H1 (cell line): ENCODE measurements around the gene LSM3. TPM values are rescaled to one million over a fixed set of nuclear protein-coding genes. Genes with fewer than 3 reads are reported as not detected.
"Not testable (repeated sequence)": the region's sequence is repeated elsewhere in the genome, so short reads cannot be mapped to it uniquely, and the experiment has no call there.

ENCODE experiments used
- CTCF ChIA-PET: fragments of 300-600 bp; sonication (Branson Sonifier 250); formaldehyde crosslinking; loops from one replicate; lab custom pipeline; 2021; ENCODE audit not compliant: partially characterized antibody; lab: Charles Lee
- POLR2A ChIA-PET: fragments of 300-600 bp; sonication (Branson Sonifier 250); formaldehyde crosslinking; loops from one replicate; lab custom pipeline; 2021; ENCODE audit warnings: inconsistent platforms; ENCODE audit not compliant: partially characterized antibody; lab: Charles Lee
- DNase-seq, 2 experiments: peaks; one replicate each; pipeline versions ENCODE4 v3.0.0 to v3.0.0-alpha.2; 2010 to 2022; ENCODE audit warnings: low spot score in 2 of 2, low read depth in 1 of 2, mixed read lengths in 1 of 2
- FAIRE-seq: peaks from 2 replicates; lab custom pipeline; 2011; peaks lifted over from hg19 to GRCh38; lab: Jason Lieb, UNC
- H2AFZ ChIP-seq: 2 replicates; pipeline ENCODE4 v1.8.1; 2012; ENCODE audit warnings: low read length, inconsistent platforms
- H2AK5ac ChIP-seq: 2 replicates; pipeline ENCODE4 v1.6.1; 2013; ENCODE audit warnings: low read depth, low read length
- H2BK120ac ChIP-seq: replicated peaks from 2 replicates; pipeline ENCODE3; 2013; ENCODE audit warnings: low read depth, low read length, inconsistent platforms
- H2BK12ac ChIP-seq: 2 replicates; pipeline ENCODE4 v1.6.1; 2013; ENCODE audit warnings: low read depth, low read length
- H2BK15ac ChIP-seq: 2 replicates; pipeline ENCODE4 v1.6.1; 2013; ENCODE audit warnings: low read length
- H2BK20ac ChIP-seq: 2 replicates; pipeline ENCODE4 v1.6.1; 2013; ENCODE audit warnings: low read length
- H2BK5ac ChIP-seq: 2 replicates; pipeline ENCODE4 v1.6.1; 2013; ENCODE audit warnings: low read depth, low read length
- H3K14ac ChIP-seq: 2 replicates; pipeline ENCODE4 v1.6.1; 2013; ENCODE audit warnings: inconsistent platforms; ENCODE audit not compliant: insufficient read length
- H3K18ac ChIP-seq: 2 replicates; pipeline ENCODE4 v1.6.1; 2013; ENCODE audit warnings: low read length; ENCODE audit errors: extremely low read depth
- H3K23ac ChIP-seq: 2 replicates; pipeline ENCODE4 v1.6.1; 2013; ENCODE audit warnings: inconsistent platforms; ENCODE audit not compliant: insufficient read length
- H3K23me2 ChIP-seq: 2 replicates; pipeline ENCODE4 v1.6.1; 2013; ENCODE audit warnings: low read depth, low read length
- H3K27ac ChIP-seq: 2 replicates; pipeline ENCODE4 v1.6.1; 2011; ENCODE audit warnings: low read depth, low read length, inconsistent platforms
- H3K27me3 ChIP-seq, 4 experiments: replicated peaks in 1 of 4; 1 replicate in 1 of 4; 2 replicates in 3 of 4; pipeline versions ENCODE4 v1.6.1 to v1.8.1; 2011 to 2013; ENCODE audit warnings: low read length in 3 of 4, mild to moderate bottlenecking in 3 of 4, inconsistent platforms in 2 of 4, mixed read lengths in 2 of 4, moderate library complexity in 1 of 4; ENCODE audit not compliant: control insufficient read depth in 3 of 4, insufficient read depth in 3 of 4; ENCODE audit errors: extremely low read depth in 1 of 4
- H3K36me3 ChIP-seq, 4 experiments: 2 replicates each; pipeline versions ENCODE4 v1.6.1 to v1.8.1; 2011 to 2013; ENCODE audit warnings: mild to moderate bottlenecking in 4 of 4, low read length in 3 of 4, moderate library complexity in 2 of 4, control low read depth in 1 of 4, inconsistent platforms in 1 of 4; ENCODE audit not compliant: insufficient read depth in 4 of 4, control insufficient read depth in 2 of 4
- H3K4ac ChIP-seq: replicated peaks from 2 replicates; pipeline ENCODE3; 2013; ENCODE audit warnings: low read length, low read depth, mixed read lengths, inconsistent platforms; ENCODE audit not compliant: insufficient read length
- H3K4me1 ChIP-seq, 4 experiments: replicated peaks in 1 of 4; 1 replicate in 1 of 4; 2 replicates in 3 of 4; pipeline versions ENCODE4 v1.6.1 to v1.8.1; 2011 to 2013; ENCODE audit warnings: low read length in 3 of 4, inconsistent platforms in 2 of 4, mixed read lengths in 1 of 4; ENCODE audit not compliant: insufficient read depth in 4 of 4, control insufficient read depth in 3 of 4
- H3K4me2 ChIP-seq, 2 experiments: 2 replicates each; pipeline versions ENCODE4 v1.6.1 to v1.8.1; 2011 to 2013; ENCODE audit warnings: low read depth in 2 of 2, low read length in 2 of 2, control low read depth in 1 of 2, inconsistent platforms in 1 of 2, mild to moderate bottlenecking in 1 of 2; ENCODE audit not compliant: insufficient read depth in 1 of 2
- H3K4me3 ChIP-seq, 4 experiments: fragments of 200-600, 300-600 bp in 1 of 4; sonication (generic), shearing (Covaris generic), sonication (Bioruptor Twin) in 1 of 4; 2 replicates each; pipeline versions ENCODE4 v1.5.1 to v1.8.1; 2011 to 2016; ENCODE audit warnings: low read length in 4 of 4, low read depth in 3 of 4, control low read depth in 2 of 4, inconsistent platforms in 2 of 4, mild to moderate bottlenecking in 2 of 4, mixed read lengths in 1 of 4, moderate library complexity in 1 of 4; ENCODE audit not compliant: insufficient read depth in 2 of 4; ENCODE audit errors: extremely low read depth in 1 of 4
- H3K56ac ChIP-seq: replicated peaks from 2 replicates; pipeline ENCODE3; 2013; ENCODE audit warnings: low read depth, mild to moderate bottlenecking, mixed read lengths, low read length, inconsistent platforms; ENCODE audit not compliant: insufficient read length
- H3K79me1 ChIP-seq: 2 replicates; pipeline ENCODE4 v1.6.1; 2013; ENCODE audit warnings: low read depth, low read length, control low read depth
- H3K79me2 ChIP-seq, 2 experiments: 2 replicates each; pipeline versions ENCODE4 v1.6.1 to v1.8.1; 2012 to 2013; ENCODE audit warnings: low read length in 2 of 2, mild to moderate bottlenecking in 2 of 2, inconsistent platforms in 1 of 2; ENCODE audit not compliant: insufficient read depth in 2 of 2, control insufficient read depth in 1 of 2
- H3K9ac ChIP-seq, 4 experiments: replicated peaks in 1 of 4; 1 replicate in 1 of 4; 2 replicates in 3 of 4; pipeline versions ENCODE4 v1.6.1 to v1.8.1; 2011 to 2013; ENCODE audit warnings: low read depth in 3 of 4, low read length in 3 of 4, control low read depth in 2 of 4, mild to moderate bottlenecking in 2 of 4, moderate library complexity in 2 of 4, inconsistent platforms in 1 of 4; ENCODE audit errors: extremely low read depth in 1 of 4
- H3K9me3 ChIP-seq, 2 experiments: 2 replicates each; pipeline versions ENCODE4 v1.6.1 to v1.8.1; 2012 to 2013; ENCODE audit warnings: mild to moderate bottlenecking in 2 of 2, moderate library complexity in 2 of 2, control low read depth in 1 of 2, inconsistent platforms in 1 of 2, low read depth in 1 of 2, low read length in 1 of 2, mixed read lengths in 1 of 2; ENCODE audit not compliant: insufficient read depth in 2 of 2
- H4K20me1 ChIP-seq, 2 experiments: replicated peaks in 1 of 2; 2 replicates each; pipeline versions ENCODE3 to v1.8.1; 2011 to 2013; ENCODE audit warnings: inconsistent platforms in 2 of 2, low read length in 2 of 2, mild to moderate bottlenecking in 1 of 2; ENCODE audit not compliant: insufficient read depth in 2 of 2, control insufficient read depth in 1 of 2
- H4K5ac ChIP-seq: 2 replicates; pipeline ENCODE4 v1.6.1; 2013; ENCODE audit warnings: low read length, low read depth, mixed read lengths, inconsistent platforms; ENCODE audit not compliant: insufficient read length
- H4K8ac ChIP-seq: 2 replicates; pipeline ENCODE4 v1.8.0; 2013; ENCODE audit warnings: mild to moderate bottlenecking, moderate library complexity, low read length, inconsistent platforms; ENCODE audit not compliant: insufficient read depth; ENCODE audit errors: extremely low read depth
- H4K91ac ChIP-seq: replicated peaks from 2 replicates; pipeline ENCODE3; 2013; ENCODE audit warnings: low read length, mixed read lengths, inconsistent platforms; ENCODE audit not compliant: insufficient read length
- WGBS, 2 experiments: shearing (Covaris generic) in 1 of 2; methylation state at CpG; one replicate each; pipeline versions ENCODE4 v1.1.6 to v1.1.7; 2013 to 2015; ENCODE audit warnings: low lambda C conversion rate in 2 of 2, mixed read lengths in 2 of 2, inconsistent platforms in 1 of 2, low coverage in 1 of 2, missing lambda C conversion rate in 1 of 2; ENCODE audit not compliant: insufficient replicate concordance in 2 of 2, insufficient coverage in 1 of 2, insufficient read length in 1 of 2; ENCODE audit errors: extremely low coverage in 1 of 2, missing lambda C conversion rate in 1 of 2; 5-methylcytosine and 5-hydroxymethylcytosine counted together
- polyA plus RNA-seq, 7 experiments: library from polyadenylated mRNA; depleted of rRNA in 3 of 7; stranded (reverse) in 5 of 7; unstranded in 2 of 7; fragments of >200 nt in 5 of 7; fragments of 200-250 nt in 2 of 7; gene quantifications; 1 replicate in 5 of 7; 2 replicates in 1 of 7; 4 replicates in 1 of 7; pipeline versions ENCODE4 v1.2.1 to v1.2.3, GENCODE V29; 2011 to 2013; ENCODE audit warnings: missing spikeins in 2 of 7, mixed read lengths in 2 of 7
- total RNA-seq: library from RNA; stranded (reverse); fragmentation: NEBNext Ultra II Directional; extraction: Animal tissue kit (Norgen Biotek cat#: 25700); gene quantifications from 2 replicates; pipeline ENCODE4 v1.2.1, GENCODE V29; 2021

The LSM3 gene
- total and polyA plus RNA-seq, 2 of the 8 experiments (the other 6 are each of a cell fraction or from before 2014, with no cell fraction given) = 7.1 to 25.4 TPM

DNA sequence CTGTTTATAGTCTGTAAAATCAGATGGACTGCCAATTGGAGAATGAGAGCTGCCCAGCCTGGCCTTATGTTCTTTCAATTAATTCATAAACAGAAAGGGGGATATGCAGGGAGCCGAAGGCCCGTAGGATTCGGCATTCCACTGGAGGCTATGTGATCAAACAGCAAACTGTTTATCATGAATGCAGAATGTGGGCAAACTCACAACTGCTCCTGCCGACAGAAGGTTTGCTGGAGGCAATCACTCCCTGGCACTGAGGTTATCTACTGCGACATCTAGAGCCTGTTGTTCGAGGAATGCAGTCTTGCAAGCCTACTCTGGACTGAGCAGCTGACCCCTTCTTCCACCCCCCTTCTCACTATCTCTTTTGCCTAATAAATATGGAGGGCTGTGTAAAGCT, 51.1 kb downstream of the LSM3 start:
- H3K79me1 ChIP-seq, H2BK15ac ChIP-seq, H4K91ac ChIP-seq, H3K27me3 ChIP-seq, H4K5ac ChIP-seq, H3K14ac ChIP-seq, H4K8ac ChIP-seq, H3K27ac ChIP-seq, H2AK5ac ChIP-seq, H3K79me2 ChIP-seq, H3K9ac ChIP-seq, H3K18ac ChIP-seq, H4K20me1 ChIP-seq, H3K4me3 ChIP-seq, FAIRE-seq, H3K23ac ChIP-seq, H2BK5ac ChIP-seq, DNase-seq, H3K4ac ChIP-seq, H2BK20ac ChIP-seq, H3K23me2 ChIP-seq, H3K4me1 ChIP-seq, H2AFZ ChIP-seq, H3K4me2 ChIP-seq, H3K56ac ChIP-seq, H2BK12ac ChIP-seq, H3K36me3 ChIP-seq, H2BK120ac ChIP-seq, H3K9me3 ChIP-seq: not testable (repeated sequence)
- 92% methylated on average over 6 of the region's 6 CpGs; no CpG with 5 or more reads in 1 of the 2 experiments for WGBS, 2 experiments
- POLR2A ChIA-PET = interaction anchor here (1.9 kb wide), 1 partner anchor 14 kb away, joined by 5 read pairs; no protein-coding TSS in a partner anchor
- CTCF ChIA-PET = interaction anchor here (1.2 to 3.0 kb wide), 4 partner anchors 13 to 238 kb away, joined by 3 to 13 read pairs (median 6); no protein-coding TSS in a partner anchor
